ENCODE data around the gene LAMA1.
"Not testable (repeated sequence)": the region's sequence is repeated elsewhere in the genome, so short reads cannot be mapped to it uniquely, and the experiment has no call there.

The LAMA1 gene

DNA sequence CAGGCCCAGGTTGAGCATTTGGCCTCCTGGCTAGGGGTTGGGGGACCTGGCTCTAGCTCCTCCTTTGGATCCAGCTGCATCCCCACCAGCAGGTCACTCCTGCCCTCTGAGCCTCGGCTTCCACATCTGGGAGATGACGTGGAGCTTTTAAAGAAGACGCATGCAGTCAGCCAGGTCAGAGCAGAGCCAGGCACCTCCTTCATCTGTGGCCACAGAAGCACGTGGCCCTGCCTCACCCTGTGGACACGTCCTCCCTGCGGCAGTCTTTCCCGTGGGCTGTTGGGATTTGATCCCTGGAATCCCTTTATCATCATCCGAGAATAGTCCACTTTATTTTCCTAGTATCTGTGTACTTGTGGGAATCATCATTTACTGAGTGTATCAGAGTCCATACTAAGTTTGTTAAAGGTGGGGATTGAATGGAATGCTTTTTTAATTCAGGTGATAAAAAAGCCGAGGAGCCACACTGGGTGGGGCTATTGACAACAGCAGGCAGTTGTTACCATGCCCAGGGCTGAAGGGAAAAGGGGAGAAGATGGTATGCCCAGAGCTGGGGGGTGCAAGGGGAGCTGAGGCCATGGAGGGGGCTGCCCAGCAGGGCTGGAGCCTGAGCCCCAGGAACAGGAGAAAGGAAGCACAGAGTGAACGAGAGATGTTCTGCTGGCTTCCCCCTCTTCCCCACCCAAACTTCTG is 170.1 kb downstream of the LAMA1 start:
- no peak for DNase-seq (ENCODE audit: low spot score)

- no peak for DNase-seq (ENCODE audit: low spot score)
Measured at GRCh38 chr18:6943143-6943542, 174.5 kb downstream of the LAMA1 start.

DNA sequence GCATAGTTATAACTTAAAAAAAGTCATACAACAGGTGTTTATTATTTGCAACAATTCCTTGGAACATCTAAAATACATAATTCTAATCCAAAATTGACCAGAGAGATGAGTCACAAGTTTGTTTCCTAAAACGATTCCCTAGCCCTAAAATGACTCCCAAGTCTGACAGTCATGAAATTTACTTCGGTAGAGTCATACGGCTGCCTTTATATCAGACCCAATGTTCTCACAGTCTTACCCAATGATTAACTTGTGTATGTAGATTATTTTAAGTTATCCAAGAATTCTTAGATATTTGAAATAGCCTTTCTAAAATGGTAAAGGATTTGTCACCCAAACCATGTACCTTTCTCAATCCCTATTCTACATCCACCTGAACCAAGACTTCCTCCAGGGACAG is 174.9 kb downstream of the LAMA1 start:
- no peak for DNase-seq (ENCODE audit: low spot score)

GRCh38 chr18:6941996-6942395 is 175.6 kb downstream of the LAMA1 start:
- no peak for DNase-seq (ENCODE audit: low spot score)

GRCh38 chr18:6940451-6940850 is 177.1 kb downstream of the LAMA1 start:
- DNase-seq (ENCODE audit: low spot score) = no peak

DNA sequence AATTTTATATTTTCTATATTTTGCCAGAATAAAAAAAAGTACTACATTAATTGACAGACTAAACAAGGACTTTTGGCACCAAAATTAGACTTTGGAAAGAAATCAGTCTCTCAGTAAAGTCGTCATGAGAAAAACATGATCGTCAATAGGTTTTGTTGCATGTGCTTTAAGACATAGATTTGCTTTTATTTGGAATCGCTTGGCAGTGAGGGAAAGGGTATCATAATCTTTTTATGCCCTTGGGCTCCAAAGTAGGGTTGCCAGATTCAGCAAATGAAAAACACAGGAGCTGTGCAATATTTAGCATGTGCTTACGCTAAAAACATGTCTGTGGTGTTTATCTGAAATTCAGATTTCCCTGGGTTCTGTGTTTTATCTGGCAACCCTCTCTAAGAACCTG is 177.6 kb downstream of the LAMA1 start:
- DNase-seq (ENCODE audit: low spot score) = no peak

GRCh38 chr18:6938403-6938802 is 179.2 kb downstream of the LAMA1 start:
- not testable (repeated sequence) for DNase-seq (ENCODE audit: low spot score)

- no peak for DNase-seq (ENCODE audit: low spot score)
Measured at GRCh38 chr18:6938003-6938402, 179.6 kb downstream of the LAMA1 start.

DNA sequence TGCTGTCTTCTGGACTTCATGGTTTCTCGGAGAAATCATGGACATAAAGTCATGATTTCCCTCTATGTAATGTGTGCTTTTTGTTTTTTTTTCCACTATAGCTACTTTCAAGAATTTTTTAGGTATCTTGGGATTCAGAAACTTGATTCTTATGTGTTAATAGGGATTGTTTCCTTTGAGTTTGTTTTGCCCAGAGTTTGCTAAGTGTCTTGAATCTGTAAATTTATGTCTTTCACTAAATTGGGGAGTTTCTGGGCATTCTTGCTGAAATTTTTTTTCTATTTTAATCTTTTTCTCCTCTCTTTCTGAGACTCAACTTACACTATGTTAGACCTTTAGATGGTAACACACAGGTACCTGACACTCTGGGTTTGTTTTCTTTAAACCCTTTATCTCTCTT is 182.7 kb downstream of the LAMA1 start:
- DNase-seq (ENCODE audit: low spot score) = no peak

DNA sequence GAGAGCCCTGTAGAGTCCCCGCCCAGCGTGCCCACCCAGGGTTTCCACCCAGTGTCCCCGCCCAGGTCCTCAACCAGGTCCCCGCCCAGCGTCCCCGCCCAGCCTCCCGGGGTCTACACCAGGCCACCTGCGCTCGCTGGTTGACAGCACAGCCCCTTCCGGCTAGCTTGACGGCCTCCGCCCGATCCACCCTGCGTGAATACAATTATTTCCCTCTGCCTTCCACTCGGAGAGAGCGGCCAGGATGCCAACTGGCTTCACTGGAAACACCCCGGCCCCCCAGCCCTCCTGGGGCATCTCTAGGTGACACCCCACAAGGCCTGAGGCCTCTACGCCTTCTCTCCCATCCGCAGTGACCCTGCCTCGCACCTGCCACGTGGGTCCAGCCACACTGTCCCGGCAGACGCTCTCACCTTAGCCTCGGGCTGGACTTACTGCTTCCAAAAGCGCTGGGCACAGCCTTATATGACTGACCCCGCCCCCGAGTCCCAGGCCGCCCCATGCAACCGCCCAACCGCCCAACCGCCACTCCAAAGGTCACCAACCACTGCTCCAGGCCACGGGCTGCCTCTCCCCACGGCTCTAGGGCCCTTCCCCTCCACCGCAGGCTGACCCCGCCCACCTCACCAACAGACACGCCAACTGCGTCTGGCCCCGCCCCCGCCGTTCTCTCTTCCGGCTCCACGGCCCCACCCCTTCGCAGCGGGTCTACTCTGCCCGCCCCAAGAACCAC is 188.1 kb downstream of the LAMA1 start:
- peak; percentile 30 for DNase-seq (ENCODE audit: low spot score)

- no peak for DNase-seq (ENCODE audit: low spot score)
Measured at GRCh38 chr18:6928359-6928758, 189.2 kb downstream of the LAMA1 start.

- DNase-seq (ENCODE audit: low spot score) = no peak
Measured at GRCh38 chr18:6927153-6927552, 190.4 kb downstream of the LAMA1 start.

- DNase-seq (ENCODE audit: low spot score) = no peak
Measured at GRCh38 chr18:6923220-6923619, 194.4 kb downstream of the LAMA1 start.

GRCh38 chr18:6921571-6921970 is 196.0 kb downstream of the LAMA1 start:
- no peak for DNase-seq (ENCODE audit: low spot score)

DNA sequence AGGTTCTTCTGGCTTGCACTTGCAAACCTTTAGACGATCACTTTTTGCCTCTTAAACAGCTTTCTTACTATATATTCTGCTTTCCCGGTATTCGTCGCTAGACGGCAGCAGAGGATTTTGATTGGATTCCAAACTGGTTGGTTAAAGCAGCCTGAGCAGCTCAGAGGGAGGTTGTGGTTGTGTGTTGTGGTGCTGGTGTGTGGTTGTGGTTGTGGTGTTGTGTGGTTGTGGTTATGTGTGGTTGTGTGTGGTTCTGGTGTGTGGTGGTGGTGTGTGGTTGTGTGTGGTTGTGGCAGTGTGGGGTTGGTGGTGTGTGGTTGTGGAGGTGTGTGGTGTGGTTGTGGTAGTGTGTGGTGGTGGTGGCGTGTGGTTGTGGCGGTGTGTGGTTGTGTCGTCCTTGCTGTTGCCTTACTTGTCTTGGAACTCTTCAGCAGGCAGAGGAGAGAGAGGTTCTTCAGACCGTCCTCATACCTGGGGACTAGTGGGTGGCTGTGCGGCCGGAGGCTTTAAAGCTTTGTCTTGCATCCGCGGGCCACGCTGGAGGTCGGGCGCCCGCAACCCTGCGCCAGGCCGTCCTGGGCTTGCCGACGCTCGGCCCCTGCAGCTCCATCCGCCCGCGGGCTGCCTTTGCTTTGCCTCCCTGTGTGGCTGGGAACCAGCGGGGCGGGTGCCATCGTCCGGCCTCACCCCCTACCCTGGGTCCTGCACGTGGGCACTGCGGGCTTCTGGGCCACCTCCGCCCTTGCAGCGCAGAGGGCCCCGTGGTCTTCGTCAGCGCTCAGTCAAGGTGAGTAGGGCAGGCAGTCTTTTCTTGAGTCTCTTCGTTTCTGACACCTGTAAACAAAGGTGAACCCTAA is 197.3 kb downstream of the LAMA1 start:
- DNase-seq (ENCODE audit: low spot score) = peak; percentile 55

GRCh38 chr18:6917072-6917471 is 200.5 kb downstream of the LAMA1 start:
- DNase-seq (ENCODE audit: low spot score) = no peak

GRCh38 chr18:6901286-6901926 is 216.2 kb downstream of the LAMA1 start:
- DNase-seq (ENCODE audit: low spot score) = no peak

- no peak for DNase-seq (ENCODE audit: low spot score)
Measured at GRCh38 chr18:6891788-6892187, 225.8 kb downstream of the LAMA1 start.

All from COLO829 (cell line).